AG04449 (cell line): ENCODE results near the gene OR5I1.

Experiments
- CTCF ChIA-PET: fragments of 350-600 bp; formaldehyde crosslinking; extraction: SDS; loops from one replicate; lab custom pipeline; 2021; ENCODE audit warnings: antibody characterized with exemption; lab: Yijun Ruan, JAX
- POLR2A ChIA-PET: fragments of 400-600, 350-600 bp; formaldehyde crosslinking; extraction: SDS; loops from one replicate; lab custom pipeline; 2020; ENCODE audit warnings: antibody characterized with exemption, inconsistent platforms; lab: Yijun Ruan, JAX
- DNase-seq: peaks from one replicate; pipeline ENCODE4 v3.0.0-alpha.2; 2010; ENCODE audit warnings: low read depth, low spot score
- H3K4me3 ChIP-seq: 2 replicates; pipeline ENCODE4 v1.5.1; 2011; ENCODE audit warnings: low read depth, mild to moderate bottlenecking, control low read depth, low read length
- TF ChIP-seq, protein P1 (sequence below): IDR thresholded peaks from one replicate; pipeline ENCODE4 v1.5.1; 2011; ENCODE audit warnings: mild to moderate bottlenecking, moderate library complexity, low read length, control low read depth, inconsistent platforms; ENCODE audit not compliant: insufficient read depth; ENCODE audit errors: missing control alignments

Gene OR5I1

DNA sequence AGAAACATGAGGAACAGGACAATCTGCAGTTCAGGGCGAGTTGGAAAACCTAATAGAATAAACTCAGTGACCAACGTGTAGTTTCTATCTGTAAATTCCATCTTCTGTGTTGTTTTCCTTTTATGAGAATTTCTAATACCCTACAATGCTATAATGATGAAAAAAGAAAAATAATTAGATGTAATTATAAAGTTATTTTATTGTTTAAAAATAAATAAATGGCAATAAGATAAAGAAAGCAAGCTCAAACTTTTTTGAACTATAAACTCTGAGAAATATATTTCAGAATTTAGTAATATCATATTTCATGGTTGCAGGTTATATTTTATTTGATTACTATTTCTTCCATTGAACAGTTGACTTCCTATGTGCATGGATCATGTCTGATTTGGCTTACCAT is at the start of gene OR5I1:
Gene OR5I1, minus strand, starts transcription at position 101 of the 400 bp plus-strand sequence. Its CDS starts 0 bp downstream, at position 101.
- DNase-seq, result no peak
- POLR2A ChIA-PET, result no interaction called here
- CTCF ChIA-PET, result no interaction called here
- H3K4me3 ChIP-seq, result no peak within 1 kb of the TSS
- TF ChIP-seq, protein P1, sequence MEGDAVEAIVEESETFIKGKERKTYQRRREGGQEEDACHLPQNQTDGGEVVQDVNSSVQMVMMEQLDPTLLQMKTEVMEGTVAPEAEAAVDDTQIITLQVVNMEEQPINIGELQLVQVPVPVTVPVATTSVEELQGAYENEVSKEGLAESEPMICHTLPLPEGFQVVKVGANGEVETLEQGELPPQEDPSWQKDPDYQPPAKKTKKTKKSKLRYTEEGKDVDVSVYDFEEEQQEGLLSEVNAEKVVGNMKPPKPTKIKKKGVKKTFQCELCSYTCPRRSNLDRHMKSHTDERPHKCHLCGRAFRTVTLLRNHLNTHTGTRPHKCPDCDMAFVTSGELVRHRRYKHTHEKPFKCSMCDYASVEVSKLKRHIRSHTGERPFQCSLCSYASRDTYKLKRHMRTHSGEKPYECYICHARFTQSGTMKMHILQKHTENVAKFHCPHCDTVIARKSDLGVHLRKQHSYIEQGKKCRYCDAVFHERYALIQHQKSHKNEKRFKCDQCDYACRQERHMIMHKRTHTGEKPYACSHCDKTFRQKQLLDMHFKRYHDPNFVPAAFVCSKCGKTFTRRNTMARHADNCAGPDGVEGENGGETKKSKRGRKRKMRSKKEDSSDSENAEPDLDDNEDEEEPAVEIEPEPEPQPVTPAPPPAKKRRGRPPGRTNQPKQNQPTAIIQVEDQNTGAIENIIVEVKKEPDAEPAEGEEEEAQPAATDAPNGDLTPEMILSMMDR, result no peak

DNA sequence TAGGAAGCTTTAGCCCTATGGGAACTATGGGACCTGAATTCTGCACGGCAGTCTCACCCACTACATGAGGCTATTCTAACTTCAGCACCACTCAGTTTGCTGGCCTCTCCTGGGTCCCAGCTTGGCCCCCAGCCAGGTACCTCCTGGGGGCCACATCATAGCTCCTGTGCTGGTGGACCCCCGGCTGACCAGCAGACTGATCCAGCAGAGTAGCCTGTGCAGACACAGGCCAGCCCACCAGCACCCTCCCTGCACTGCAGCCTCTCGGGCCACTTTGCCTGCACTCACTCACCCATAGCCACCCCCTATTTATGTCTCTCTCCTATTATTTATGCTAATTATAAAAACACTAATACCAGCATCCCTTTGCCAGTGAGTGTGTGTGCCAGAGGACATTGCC is 34.7 kb upstream of the OR5I1 start:
- DNase-seq, result no peak
- ChIA-PET CTCF (no interaction called here), POLR2A (no interaction called here)
- H3K4me3 ChIP-seq, result no peak overlapping the region
- TF ChIP-seq, protein P1, result no peak

DNA sequence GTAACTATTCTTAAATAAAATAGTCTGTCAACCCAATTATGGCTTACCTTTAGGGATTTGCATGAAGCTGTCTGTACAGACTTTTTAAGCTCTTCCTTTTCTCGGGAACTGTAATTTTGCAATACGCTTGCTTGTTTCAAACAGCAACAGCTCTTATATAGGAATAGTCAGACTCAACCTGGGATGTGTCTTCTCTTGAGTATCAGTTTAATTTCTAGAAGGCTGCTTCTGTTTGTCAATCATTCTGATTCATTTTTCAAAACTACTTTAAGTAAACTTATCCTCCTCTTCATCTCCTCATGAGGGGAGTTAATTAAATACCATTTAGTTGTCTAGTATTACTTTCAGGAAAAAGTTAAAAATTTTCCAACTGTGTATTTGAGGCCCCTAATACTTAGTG is 33.6 kb upstream of the OR5I1 start, which contains the start of gene OR10AG1:
Gene OR10AG1, minus strand, starts transcription at position 101 of the 400 bp plus-strand sequence. Its CDS starts 38 bp downstream, at position 63.
- POLR2A ChIA-PET, result no interaction called here
- TF ChIP-seq, protein P1, result no peak
- DNase-seq, result no peak
- no peak within 1 kb of the TSS for H3K4me3 ChIP-seq
- CTCF ChIA-PET, result no interaction called here

DNA sequence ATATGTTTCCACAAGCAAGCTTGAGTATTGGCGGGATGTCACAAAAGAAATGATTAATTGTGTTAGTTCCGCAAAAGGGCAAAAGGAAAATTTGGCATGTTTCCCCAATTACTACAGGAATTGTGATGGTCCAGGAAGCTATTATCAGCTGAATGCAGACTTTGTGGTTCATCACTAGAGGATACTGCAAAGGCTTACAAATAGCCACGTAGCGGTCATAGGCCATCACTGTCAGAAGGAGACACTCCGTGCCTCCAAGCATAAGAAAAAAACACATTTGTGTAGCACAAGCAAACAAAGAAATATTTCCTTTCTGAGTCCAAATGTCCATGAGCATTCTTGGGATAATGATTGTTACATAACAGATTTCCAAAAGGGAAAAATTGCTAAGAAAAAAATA is 31.7 kb upstream of the OR5I1 start:
- POLR2A ChIA-PET, result no interaction called here
- TF ChIP-seq, protein P1, result no peak
- CTCF ChIA-PET, result no interaction called here

DNA sequence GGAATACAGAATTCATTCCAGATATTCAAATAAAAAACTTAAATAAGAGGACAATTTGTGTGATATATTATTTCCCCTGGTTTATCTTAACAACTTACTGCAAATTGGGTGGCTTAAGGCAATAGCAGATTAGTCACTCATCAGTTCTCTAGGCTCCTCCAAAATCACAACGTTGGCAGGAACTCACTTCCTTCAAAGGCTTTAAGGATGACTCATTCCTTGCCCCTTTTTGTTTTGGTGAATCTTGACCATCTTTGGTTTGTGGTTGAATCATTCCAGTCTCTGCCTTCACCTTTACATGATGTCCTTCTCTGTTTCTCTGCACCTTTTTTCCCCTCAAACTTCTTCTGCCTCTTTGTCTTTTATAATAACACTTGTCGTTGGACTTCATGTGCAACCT is 30.2 kb upstream of the OR5I1 start:
- TF ChIP-seq, protein P1, result no peak

More for the DNA sequence above, 31.7 kb upstream of the OR5I1 start:
- H3K4me3 ChIP-seq, result no peak overlapping the region
- DNase-seq, result no peak

DNA sequence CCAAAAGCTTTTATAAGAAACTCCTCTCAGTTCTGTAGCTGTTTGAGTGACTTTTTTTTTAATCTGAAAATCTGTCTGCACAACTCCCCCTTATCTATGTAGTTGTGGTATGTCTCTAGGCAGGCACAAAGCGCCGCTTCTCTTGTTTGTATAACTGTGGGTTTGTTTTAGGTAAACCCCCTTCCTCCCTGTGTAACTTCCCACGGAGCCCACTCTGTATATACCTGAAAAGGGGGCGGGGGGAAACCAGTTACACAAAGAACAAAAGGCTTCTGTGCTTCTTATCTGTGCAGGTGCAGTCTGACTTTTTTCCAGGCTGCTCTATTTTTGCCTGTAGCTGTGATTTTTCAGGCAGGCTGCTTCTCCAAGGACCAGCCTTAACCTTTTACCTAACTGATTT is 20.3 kb upstream of the OR5I1 start:
- CTCF ChIA-PET, result no interaction called here
- no peak overlapping the region for H3K4me3 ChIP-seq
- POLR2A ChIA-PET, result no interaction called here
- no peak for DNase-seq
- TF ChIP-seq, protein P1, result no peak

More for the DNA sequence above, 30.2 kb upstream of the OR5I1 start:
- ChIA-PET POLR2A (no interaction called here), CTCF (no interaction called here)
- H3K4me3 ChIP-seq, result no peak overlapping the region
- DNase-seq, result no peak
